Mammary epithelial cell (primary cell): ENCODE results near the gene SLC36A4.

Experiments used
- CTCF ChIP-seq, 2 donors: IDR thresholded peaks in 1 of 2; conservative IDR thresholded peaks in 1 of 2; 2 replicates each; pipeline ENCODE4 v1.5.1; 2011 to 2012; ENCODE audit warnings: inconsistent platforms in 2 of 2, low read length in 2 of 2, mild to moderate bottlenecking in 2 of 2, control low read depth in 1 of 2, low read depth in 1 of 2; ENCODE audit not compliant: insufficient read depth in 1 of 2; ENCODE audit errors: extremely low read depth in 1 of 2
- EZH2 ChIP-seq: IDR thresholded peaks from 2 replicates; pipeline ENCODE4 v1.6.1; 2012; ENCODE audit warnings: low read length, inconsistent platforms, borderline replicate concordance

- TF ChIP-seq EZH2 (no peak), CTCF (conservative IDR thresholded peaks at IDR 0.05 in 1 of 2, IDR thresholded peaks at IDR 0.05 in 1 of 2; ENCODE audit: extremely low read depth in 1 of 2, insufficient read depth in 1 of 2, low read depth in 1 of 2, low read length in 2 of 2) (peak; percentile 97 to 98)
Measured at GRCh38 chr11:93234602-93235207, 36.9 kb upstream of the SLC36A4 start.
